ENCODE data around the gene RPS25.
"Not testable (repeated sequence)": the region's sequence is repeated elsewhere in the genome, so short reads cannot be mapped to it uniquely, and the experiment has no call there.

RPS25 gene

GRCh38 chr11:119044708-119045107, 26.6 kb upstream of the RPS25 start:
- Histone ChIP-seq H2AFZ (ENCODE audit: low read length) (no peak overlapping the region), H3K9ac (ENCODE audit: low read length) (no peak overlapping the region), H3K9me2 (ENCODE audit: low read depth, low read length) (no peaks in the 10 kb centered on the region), H3K4me1 (ENCODE audit: insufficient read depth, low read length, severe bottlenecking) (peaks cover 4% of the 10 kb centered on the region), H3K79me2 (ENCODE audit: insufficient read depth, low read length) (no peaks in the 10 kb centered on the region), H4K20me1 (ENCODE audit: insufficient read depth, low read length) (no peaks in the 10 kb centered on the region), H3K9me3 (ENCODE audit: low read length) (no peaks in the 10 kb centered on the region), H3K4me3 (ENCODE audit: low read depth, low read length, poor library complexity, severe bottlenecking) (no peak overlapping the region), H3F3A (ENCODE audit: insufficient read depth, low read length) (no peaks in the 10 kb centered on the region), H3K27me3 (ENCODE audit: insufficient read depth, low read length) (no peaks in the 10 kb centered on the region), H3K4me2 (ENCODE audit: low read length) (no peak overlapping the region), H3K27ac (ENCODE audit: low read depth, low read length, poor library complexity, severe bottlenecking) (no peak overlapping the region), H3K36me3 (ENCODE audit: insufficient read depth, low read length) (peaks cover 48% of the 10 kb centered on the region)
- TF ChIP-seq CTCF (IDR thresholded peaks at IDR 0.05; ENCODE audit: low read length) (no peak), EZH2 (IDR thresholded peaks at IDR 0.05; ENCODE audit: borderline replicate concordance, low read length) (no peak)

GRCh38 chr11:119042927-119043326, 24.8 kb upstream of the RPS25 start:
- Histone ChIP-seq H3K4me3 (ENCODE audit: low read depth, low read length, poor library complexity, severe bottlenecking) (no peak overlapping the region), H3K79me2 (ENCODE audit: insufficient read depth, low read length) (no peaks in the 10 kb centered on the region), H3K4me1 (ENCODE audit: insufficient read depth, low read length, severe bottlenecking) (peaks cover 12% of the 10 kb centered on the region), H2AFZ (ENCODE audit: low read length) (no peak overlapping the region), H4K20me1 (ENCODE audit: insufficient read depth, low read length) (no peaks in the 10 kb centered on the region), H3K27me3 (ENCODE audit: insufficient read depth, low read length) (no peaks in the 10 kb centered on the region), H3K27ac (ENCODE audit: low read depth, low read length, poor library complexity, severe bottlenecking) (no peak overlapping the region), H3K36me3 (ENCODE audit: insufficient read depth, low read length) (peaks cover 30% of the 10 kb centered on the region), H3K4me2 (ENCODE audit: low read length) (no peak overlapping the region), H3K9ac (ENCODE audit: low read length) (no peak overlapping the region), H3K9me3 (ENCODE audit: low read length) (no peaks in the 10 kb centered on the region), H3K9me2 (ENCODE audit: low read depth, low read length) (no peaks in the 10 kb centered on the region), H3F3A (ENCODE audit: insufficient read depth, low read length) (no peaks in the 10 kb centered on the region)
- TF ChIP-seq EZH2 (IDR thresholded peaks at IDR 0.05; ENCODE audit: borderline replicate concordance, low read length): no peak
- TF ChIP-seq CTCF (IDR thresholded peaks at IDR 0.05; ENCODE audit: low read length): no peak

- Histone ChIP-seq H3K4me2 (ENCODE audit: low read length) (no peak overlapping the region), H3K4me3 (ENCODE audit: low read depth, low read length, poor library complexity, severe bottlenecking) (no peak overlapping the region), H3K9ac (ENCODE audit: low read length) (no peak overlapping the region), H2AFZ (ENCODE audit: low read length) (no peak overlapping the region), H3K4me1 (ENCODE audit: insufficient read depth, low read length, severe bottlenecking) (peaks cover 12% of the 10 kb centered on the region), H3K9me3 (ENCODE audit: low read length) (no peaks in the 10 kb centered on the region), H3K79me2 (ENCODE audit: insufficient read depth, low read length) (no peaks in the 10 kb centered on the region), H3K9me2 (ENCODE audit: low read depth, low read length) (no peaks in the 10 kb centered on the region), H3K36me3 (ENCODE audit: insufficient read depth, low read length) (peaks cover 21% of the 10 kb centered on the region), H3K27me3 (ENCODE audit: insufficient read depth, low read length) (no peaks in the 10 kb centered on the region), H3K27ac (ENCODE audit: low read depth, low read length, poor library complexity, severe bottlenecking) (no peak overlapping the region), H4K20me1 (ENCODE audit: insufficient read depth, low read length) (no peaks in the 10 kb centered on the region), H3F3A (ENCODE audit: insufficient read depth, low read length) (no peaks in the 10 kb centered on the region)
- TF ChIP-seq CTCF (IDR thresholded peaks at IDR 0.05; ENCODE audit: low read length) (no peak), EZH2 (IDR thresholded peaks at IDR 0.05; ENCODE audit: borderline replicate concordance, low read length) (no peak)
These were observed 23.8 kb upstream of the RPS25 start for GRCh38 chr11:119041821-119042514.

GRCh38 chr11:119039471-119039870, 21.3 kb upstream of the RPS25 start:
- not testable (repeated sequence) for H3K4me3 ChIP-seq (ENCODE audit: low read depth, low read length, poor library complexity, severe bottlenecking); H3K9me2 ChIP-seq (ENCODE audit: low read depth, low read length); H3K27me3 ChIP-seq (ENCODE audit: insufficient read depth, low read length); H3F3A ChIP-seq (ENCODE audit: insufficient read depth, low read length); H3K9me3 ChIP-seq (ENCODE audit: low read length); H2AFZ ChIP-seq (ENCODE audit: low read length); H3K36me3 ChIP-seq (ENCODE audit: insufficient read depth, low read length); H3K79me2 ChIP-seq (ENCODE audit: insufficient read depth, low read length); H3K4me2 ChIP-seq (ENCODE audit: low read length); H3K27ac ChIP-seq (ENCODE audit: low read depth, low read length, poor library complexity, severe bottlenecking); H4K20me1 ChIP-seq (ENCODE audit: insufficient read depth, low read length); H3K9ac ChIP-seq (ENCODE audit: low read length)
- H3K4me1 ChIP-seq (ENCODE audit: insufficient read depth, low read length, severe bottlenecking): peaks cover 12% of the 10 kb centered on the region

Data from OCI-LY1 (cell line).